Esophagus squamous epithelium (tissue), 5 donors: Measurements from ENCODE around the gene DNAJC15. TPM values are rescaled to one million over a fixed set of nuclear protein-coding genes. Genes with fewer than 3 reads are reported as not detected.

Experiments
- DNase-seq: peaks from one replicate; lab custom pipeline; 2025; lab: John Stamatoyannopoulos, UW
- H3K27ac ChIP-seq, 4 donors: fragments of 200-600 bp; sonication (generic); one replicate each; pipeline ENCODE4 v1.5.1; 2016 to 2019; ENCODE audit warnings: mild to moderate bottlenecking in 1 of 4
- H3K27me3 ChIP-seq, 4 donors: fragments of 200-600 bp; sonication (generic); 1 replicate in 3 of 4; 2 replicates in 1 of 4; pipeline versions ENCODE4 v1.5.1 to v1.6.0; 2017 to 2021; ENCODE audit warnings: antibody characterized with exemption in 1 of 4
- H3K36me3 ChIP-seq, 3 donors: fragments of 200-600 bp; sonication (generic); one replicate each; pipeline ENCODE4 v1.5.1; 2016 to 2019
- H3K4me1 ChIP-seq, 3 donors: fragments of 200-600 bp; sonication (generic); one replicate each; pipeline ENCODE4 v1.5.1; 2017 to 2019
- H3K4me3 ChIP-seq, 4 donors: fragments of 200-600 bp; sonication (generic); 1 replicate in 3 of 4; 2 replicates in 1 of 4; pipeline ENCODE4 v1.5.1; 2016 to 2019; ENCODE audit warnings: mild to moderate bottlenecking in 2 of 4, moderate library complexity in 1 of 4
- H3K9me3 ChIP-seq, 3 donors: fragments of 200-600 bp; sonication (generic); one replicate each; pipeline ENCODE4 v1.5.1; 2016 to 2019
- CTCF ChIP-seq, 6 experiments: fragments of 450-650 bp in 4 of 6; fragments of 200-600 bp in 2 of 6; sonication (generic) in 2 of 6; IDR thresholded peaks; one replicate each; pipeline ENCODE4 v1.5.1; 2016 to 2019; ENCODE audit warnings: antibody characterized with exemption in 6 of 6, mild to moderate bottlenecking in 4 of 6, moderate library complexity in 4 of 6
- POLR2A ChIP-seq, 4 donors: fragments of 450-650 bp; IDR thresholded peaks; one replicate each; pipeline ENCODE4 v1.6.1; 2017; ENCODE audit warnings: antibody characterized with exemption in 4 of 4, mild to moderate bottlenecking in 4 of 4, moderate library complexity in 3 of 4
- WGBS, 2 donors: methylation state at CpG; one replicate each; pipeline ENCODE4 v1.1.5; 2018; 5-methylcytosine and 5-hydroxymethylcytosine counted together
- intact Hi-C: fragments of 100-400 bp; cut with DNase I; formaldehyde crosslinking; loops from one replicate; pipeline ENCODE4 v1.15.0; 2022
- total RNA-seq, 4 donors: library from RNA; depleted of rRNA; stranded (reverse); fragments of >200 nt; gene quantifications; one replicate each; pipeline ENCODE4 v1.1.0, GENCODE V29; 2016
- donor health status: DM: yes; HTN: yes; CAD: no.

DNAJC15 gene
- total RNA-seq, 4 donors from 2014 or later: 2.9 to 15.0 (median 9.0) TPM

GRCh38 chr13:43132911-43133310 lies 109.5 kb downstream of the DNAJC15 start:
- 61 to 75% methylated on average over 5 of the region's 5 CpGs for WGBS, 2 donors
- Histone ChIP-seq H3K27me3 (no peaks in the 10 kb centered on the region), H3K27ac (no peak overlapping the region), H3K36me3 (no peaks in the 10 kb centered on the region), H3K4me3 (no peak overlapping the region), H3K9me3 (no peaks in the 10 kb centered on the region), H3K4me1 (no peaks in the 10 kb centered on the region)
- DNase-seq: no peak
- TF ChIP-seq CTCF (IDR thresholded peaks at IDR 0.05) (no peak), POLR2A (IDR thresholded peaks at IDR 0.05) (no peak)
- intact Hi-C loops: no loop called here

- 74 to 78% methylated on average over 4 of the region's 4 CpGs for WGBS, 2 donors
- Histone ChIP-seq H3K36me3 (no peaks in the 10 kb centered on the region), H3K4me1 (no peaks in the 10 kb centered on the region), H3K9me3 (no peaks in the 10 kb centered on the region), H3K27ac (no peak overlapping the region), H3K4me3 (no peak overlapping the region), H3K27me3 (no peaks in the 10 kb centered on the region)
- intact Hi-C loops: no loop called here
- no peak for DNase-seq
- TF ChIP-seq CTCF (IDR thresholded peaks at IDR 0.05) (no peak), POLR2A (IDR thresholded peaks at IDR 0.05) (no peak)
Measured at GRCh38 chr13:43133792-43134191, 110.4 kb downstream of the DNAJC15 start.

- H3K4me1 ChIP-seq: no peaks in the 10 kb centered on the region
Measured at GRCh38 chr13:43134868-43135267, 111.5 kb downstream of the DNAJC15 start.

GRCh38 chr13:43135516-43135915 lies 112.1 kb downstream of the DNAJC15 start:
- 87 to 92% methylated on average over 4 to 5 of the region's 5 CpGs for WGBS, 2 donors
- intact Hi-C loops: no loop called here
- Histone ChIP-seq H3K36me3 (no peaks in the 10 kb centered on the region), H3K4me3 (no peak overlapping the region), H3K27me3 (no peaks in the 10 kb centered on the region), H3K9me3 (no peaks in the 10 kb centered on the region), H3K4me1 (no peaks in the 10 kb centered on the region), H3K27ac (no peak overlapping the region)
- no peak for TF ChIP-seq POLR2A (IDR thresholded peaks at IDR 0.05)
- TF ChIP-seq CTCF (IDR thresholded peaks at IDR 0.05): no peak
- DNase-seq: no peak

More at GRCh38 chr13:43134868-43135267, 111.5 kb downstream of the DNAJC15 start:
- TF ChIP-seq POLR2A (IDR thresholded peaks at IDR 0.05) (no peak), CTCF (IDR thresholded peaks at IDR 0.05) (no peak)
- intact Hi-C loops: no loop called here
- 82 to 88% methylated on average over 5 to 7 of the region's 7 CpGs for WGBS, 2 donors
- DNase-seq: no peak
- no peaks in the 10 kb centered on the region for H3K9me3 ChIP-seq
- no peak overlapping the region for H3K27ac ChIP-seq
- H3K36me3 ChIP-seq: no peaks in the 10 kb centered on the region
- no peaks in the 10 kb centered on the region for H3K27me3 ChIP-seq
- H3K4me3 ChIP-seq: no peak overlapping the region

GRCh38 chr13:43136920-43137575 lies 113.7 kb downstream of the DNAJC15 start:
- no peak overlapping the region for H3K4me3 ChIP-seq
- no peaks in the 10 kb centered on the region for H3K27me3 ChIP-seq
- DNase-seq: no peak
- TF ChIP-seq CTCF (IDR thresholded peaks at IDR 0.05) (no peak), POLR2A (IDR thresholded peaks at IDR 0.05) (no peak)
- intact Hi-C loops: no loop called here
- no peak overlapping the region for H3K27ac ChIP-seq
- H3K36me3 ChIP-seq: no peaks in the 10 kb centered on the region
- no peaks in the 10 kb centered on the region for H3K9me3 ChIP-seq
- 58 to 61% methylated on average over 6 to 7 of the region's 7 CpGs for whole genome bisulfite sequencing, 2 donors
- no peaks in the 10 kb centered on the region for H3K4me1 ChIP-seq
